MM.1S (cell line): ENCODE measurements around the gene DDAH2.

Experiments
- DNase-seq: peaks from one replicate; pipeline ENCODE4 v3.0.0-alpha.2; 2015
- H2AFZ ChIP-seq: fragments of 300-600 bp; sonication (generic); 2 replicates; pipeline ENCODE4 v1.6.0; 2016; ENCODE audit warnings: antibody characterized with exemption, low read length
- H3F3A ChIP-seq: fragments of 300-600 bp; sonication (generic); 2 replicates; pipeline ENCODE4 v1.6.1; 2016; ENCODE audit warnings: mild to moderate bottlenecking, antibody characterized with exemption, low read length, moderate library complexity, mixed read lengths; ENCODE audit not compliant: insufficient read depth
- H3K27ac ChIP-seq: fragments of 300-600 bp; sonication (generic); 2 replicates; pipeline ENCODE4 v1.5.1; 2016; ENCODE audit warnings: mild to moderate bottlenecking, low read length
- H3K27me3 ChIP-seq: fragments of 300-600 bp; sonication (generic); replicated peaks from 2 replicates; pipeline ENCODE4 v1.6.0; 2016; ENCODE audit warnings: low read length; ENCODE audit not compliant: insufficient read depth
- H3K36me3 ChIP-seq: fragments of 300-600 bp; sonication (generic); replicated peaks from 2 replicates; pipeline ENCODE4 v1.6.1; 2016; ENCODE audit warnings: mild to moderate bottlenecking, low read length, mixed read lengths; ENCODE audit not compliant: insufficient read depth
- H3K4me1 ChIP-seq: fragments of 300-600 bp; sonication (generic); 2 replicates; pipeline ENCODE4 v1.6.1; 2016; ENCODE audit warnings: low read length, mixed read lengths
- H3K4me2 ChIP-seq: fragments of 300-600 bp; sonication (generic); 2 replicates; pipeline ENCODE4 v1.6.0; 2016; ENCODE audit warnings: low read depth, low read length
- H3K4me3 ChIP-seq: fragments of 300-600 bp; sonication (generic); 2 replicates; pipeline ENCODE4 v1.5.1; 2016; ENCODE audit warnings: low read length, mixed read lengths
- H3K79me2 ChIP-seq: fragments of 300-600 bp; sonication (generic); 2 replicates; pipeline ENCODE4 v1.6.1; 2016; ENCODE audit warnings: mixed run types, low read length, mixed read lengths
- H3K9ac ChIP-seq: fragments of 300-600 bp; sonication (generic); 2 replicates; pipeline ENCODE4 v1.6.1; 2016; ENCODE audit warnings: low read length, mixed read lengths
- H3K9me2 ChIP-seq: fragments of 300-600 bp; sonication (generic); replicated peaks from 2 replicates; pipeline ENCODE4 v1.6.1; 2016; ENCODE audit warnings: mild to moderate bottlenecking, low read length, mixed read lengths; ENCODE audit not compliant: insufficient read depth
- H3K9me3 ChIP-seq: fragments of 300-600 bp; sonication (generic); replicated peaks from 2 replicates; pipeline ENCODE4 v1.6.1; 2016; ENCODE audit warnings: mild to moderate bottlenecking, low read length, mixed read lengths; ENCODE audit not compliant: insufficient read depth
- H4K20me1 ChIP-seq: fragments of 300-600 bp; sonication (generic); 2 replicates; pipeline ENCODE4 v1.6.1; 2016; ENCODE audit warnings: mild to moderate bottlenecking, low read length, moderate library complexity, mixed read lengths; ENCODE audit not compliant: insufficient read depth
- EZH2 ChIP-seq: fragments of 300-600 bp; sonication (generic); optimal IDR thresholded peaks from 2 replicates; pipeline ENCODE3; 2017; ENCODE audit warnings: low read depth, mild to moderate bottlenecking, antibody characterized with exemption, low read length, mixed read lengths
- EZH2phosphoT487 ChIP-seq: fragments of 300-600 bp; sonication (generic); IDR thresholded peaks from 2 replicates; pipeline ENCODE4 v1.6.1; 2018; ENCODE audit warnings: antibody characterized with exemption, low read length
- TF ChIP-seq, protein P1 (sequence below): fragments of 300-600 bp; sonication (generic); IDR thresholded peaks from 2 replicates; pipeline ENCODE4 v1.5.1; 2016; ENCODE audit warnings: antibody characterized with exemption, low read length, mixed read lengths

Gene DDAH2

DNA sequence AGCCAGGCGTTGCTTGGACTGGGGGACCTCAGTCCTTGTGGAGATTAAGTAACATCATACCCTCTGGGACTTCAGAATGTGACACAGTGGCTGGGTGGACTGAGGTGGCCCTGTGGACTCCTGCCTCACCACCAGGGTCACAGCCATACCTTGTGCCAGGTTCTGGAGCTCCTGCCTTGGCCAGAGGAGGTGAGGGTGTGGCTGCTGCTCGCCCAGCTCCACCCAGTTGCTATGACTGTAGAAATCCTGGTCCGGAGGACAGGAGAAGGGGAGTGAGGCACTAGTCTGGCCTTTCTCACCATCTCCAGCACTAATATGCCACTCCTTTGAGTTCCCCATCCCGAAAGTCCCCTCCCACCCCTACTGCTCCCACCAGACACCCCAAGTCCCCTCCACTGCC, 46.1 kb upstream of the DDAH2 start:
- Histone ChIP-seq H2AFZ (no peak overlapping the region), H3K4me3 (no peak overlapping the region)

DNA sequence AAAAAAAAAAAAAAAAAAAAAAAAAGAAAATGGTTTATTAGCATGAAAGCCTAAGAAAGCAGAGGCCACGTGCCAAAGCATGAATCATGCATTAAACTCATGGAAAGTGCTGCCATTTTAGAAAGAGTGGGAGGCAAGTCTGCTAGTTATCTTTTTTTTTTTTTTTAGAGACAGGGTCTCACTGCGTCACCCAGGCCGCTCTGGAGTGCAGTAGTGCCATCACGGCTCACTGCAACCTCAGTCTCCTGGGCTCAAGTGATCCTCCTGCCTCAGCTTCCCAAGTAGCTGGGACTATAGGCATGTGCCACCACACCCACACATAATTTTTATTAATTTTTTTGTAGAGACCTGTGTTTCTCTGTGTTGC, 42.9 kb upstream of the DDAH2 start:
- Histone ChIP-seq H3K4me3 (no peak overlapping the region), H3K27me3 (no peaks in the 10 kb centered on the region), H3K9me3 (no peaks in the 10 kb centered on the region), H3K79me2 (peaks cover 13% of the 10 kb centered on the region), H3K36me3 (no peaks in the 10 kb centered on the region), H3K4me2 (no peak overlapping the region), H3K9ac (no peak overlapping the region), H3K9me2 (no peaks in the 10 kb centered on the region), H3K4me1 (peaks cover 15% of the 10 kb centered on the region), H4K20me1 (no peaks in the 10 kb centered on the region), H3F3A (0 out of 2 replicates have a peak, but pooled peaks cover 9% of the 10 kb centered on the region), H3K27ac (no peak overlapping the region), H2AFZ (no peak overlapping the region)
- TF ChIP-seq, protein P1, sequence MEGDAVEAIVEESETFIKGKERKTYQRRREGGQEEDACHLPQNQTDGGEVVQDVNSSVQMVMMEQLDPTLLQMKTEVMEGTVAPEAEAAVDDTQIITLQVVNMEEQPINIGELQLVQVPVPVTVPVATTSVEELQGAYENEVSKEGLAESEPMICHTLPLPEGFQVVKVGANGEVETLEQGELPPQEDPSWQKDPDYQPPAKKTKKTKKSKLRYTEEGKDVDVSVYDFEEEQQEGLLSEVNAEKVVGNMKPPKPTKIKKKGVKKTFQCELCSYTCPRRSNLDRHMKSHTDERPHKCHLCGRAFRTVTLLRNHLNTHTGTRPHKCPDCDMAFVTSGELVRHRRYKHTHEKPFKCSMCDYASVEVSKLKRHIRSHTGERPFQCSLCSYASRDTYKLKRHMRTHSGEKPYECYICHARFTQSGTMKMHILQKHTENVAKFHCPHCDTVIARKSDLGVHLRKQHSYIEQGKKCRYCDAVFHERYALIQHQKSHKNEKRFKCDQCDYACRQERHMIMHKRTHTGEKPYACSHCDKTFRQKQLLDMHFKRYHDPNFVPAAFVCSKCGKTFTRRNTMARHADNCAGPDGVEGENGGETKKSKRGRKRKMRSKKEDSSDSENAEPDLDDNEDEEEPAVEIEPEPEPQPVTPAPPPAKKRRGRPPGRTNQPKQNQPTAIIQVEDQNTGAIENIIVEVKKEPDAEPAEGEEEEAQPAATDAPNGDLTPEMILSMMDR = no peak
- DNase-seq = no peak

More for the DNA sequence above, 46.1 kb upstream of the DDAH2 start:
- Histone ChIP-seq H3F3A (peaks cover 36% of the 10 kb centered on the region), H3K27ac (no peak overlapping the region), H3K4me2 (no peak overlapping the region), H3K4me1 (peaks cover 30% of the 10 kb centered on the region), H4K20me1 (no peaks in the 10 kb centered on the region), H3K9ac (no peak overlapping the region), H3K79me2 (peaks cover 18% of the 10 kb centered on the region), H3K9me3 (no peaks in the 10 kb centered on the region), H3K27me3 (no peaks in the 10 kb centered on the region), H3K9me2 (no peaks in the 10 kb centered on the region), H3K36me3 (0 out of 2 replicates have a peak, but pooled peaks cover under 1% of the 10 kb centered on the region)
- no peak for DNase-seq
- TF ChIP-seq, protein P1 = no peak
- no peak for TF ChIP-seq EZH2

DNA sequence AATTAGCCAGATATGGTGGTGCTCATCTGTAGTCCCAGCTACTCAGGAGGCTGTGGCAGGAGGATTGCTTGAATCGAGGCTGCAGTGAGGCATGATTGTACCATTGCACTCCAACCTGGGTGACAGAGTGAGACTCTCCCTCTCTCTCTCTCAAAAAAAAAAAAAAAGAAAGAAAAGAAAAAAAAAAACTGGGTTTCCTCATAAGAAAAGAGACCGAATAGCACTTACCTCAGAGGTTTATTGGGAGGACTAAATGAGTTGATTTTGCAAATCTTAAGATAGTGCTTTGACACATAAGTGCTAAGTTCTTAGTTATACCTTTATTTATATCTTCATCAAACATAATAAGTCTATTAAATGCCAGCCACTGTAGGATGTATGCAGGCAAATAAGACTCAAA, 41.8 kb upstream of the DDAH2 start:
- Histone ChIP-seq H3K4me3 (no peak overlapping the region), H2AFZ (no peak overlapping the region), H3K9ac (no peak overlapping the region), H3K9me2 (no peaks in the 10 kb centered on the region), H3K36me3 (no peaks in the 10 kb centered on the region), H3K27ac (no peak overlapping the region), H3F3A (0 out of 2 replicates have a peak, but pooled peaks cover 3% of the 10 kb centered on the region), H3K27me3 (no peaks in the 10 kb centered on the region), H3K4me2 (no peak overlapping the region), H3K4me1 (peaks cover 5% of the 10 kb centered on the region), H4K20me1 (no peaks in the 10 kb centered on the region), H3K79me2 (peaks cover 3% of the 10 kb centered on the region), H3K9me3 (no peaks in the 10 kb centered on the region)
- TF ChIP-seq, protein P1 = no peak
- TF ChIP-seq EZH2 = no peak
- TF ChIP-seq EZH2phosphoT487 = no peak
- no peak for DNase-seq
